ENCODE data around the gene COX6A2. TPM values are rescaled to one million over a fixed set of nuclear protein-coding genes. Genes with fewer than 3 reads are reported as not detected.
"Not testable (repeated sequence)": the region's sequence is repeated elsewhere in the genome, so short reads cannot be mapped to it uniquely, and the experiment has no call there.

The COX6A2 gene
- total RNA-seq, 1 experiment from 2014 or later: not detected

DNA sequence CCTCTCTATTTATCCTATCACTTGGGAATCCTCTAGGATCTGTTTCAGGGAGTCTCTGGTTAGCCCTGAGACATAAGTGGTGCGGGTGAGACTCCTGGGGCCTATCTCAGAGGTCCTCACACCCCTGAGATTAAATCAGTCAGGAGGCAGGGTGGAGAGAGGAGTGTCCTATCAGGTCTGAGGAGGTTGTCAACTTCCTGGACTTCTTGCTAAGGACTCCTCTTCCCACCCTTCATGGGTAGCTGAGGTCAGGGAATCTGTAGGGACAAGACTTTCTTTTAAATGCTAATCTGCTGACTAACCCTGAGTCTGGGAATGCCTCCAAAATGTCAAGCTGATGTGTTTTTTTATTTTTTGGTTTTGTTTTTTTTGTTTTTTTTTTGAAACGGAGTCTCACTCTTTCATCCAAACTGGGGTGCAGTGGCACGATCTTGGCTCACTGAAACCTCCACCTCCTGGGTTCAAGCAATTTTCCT lies 24.5 kb upstream of the COX6A2 start:
- peak; percentile 77 for DNase-seq
- Histone ChIP-seq H3K36me3 (peaks cover 27% of the 10 kb centered on the region), H3K9me3 (no peaks in the 10 kb centered on the region), H3K4me3 (no peak overlapping the region), H3K27me3 (no peaks in the 10 kb centered on the region)

DNA sequence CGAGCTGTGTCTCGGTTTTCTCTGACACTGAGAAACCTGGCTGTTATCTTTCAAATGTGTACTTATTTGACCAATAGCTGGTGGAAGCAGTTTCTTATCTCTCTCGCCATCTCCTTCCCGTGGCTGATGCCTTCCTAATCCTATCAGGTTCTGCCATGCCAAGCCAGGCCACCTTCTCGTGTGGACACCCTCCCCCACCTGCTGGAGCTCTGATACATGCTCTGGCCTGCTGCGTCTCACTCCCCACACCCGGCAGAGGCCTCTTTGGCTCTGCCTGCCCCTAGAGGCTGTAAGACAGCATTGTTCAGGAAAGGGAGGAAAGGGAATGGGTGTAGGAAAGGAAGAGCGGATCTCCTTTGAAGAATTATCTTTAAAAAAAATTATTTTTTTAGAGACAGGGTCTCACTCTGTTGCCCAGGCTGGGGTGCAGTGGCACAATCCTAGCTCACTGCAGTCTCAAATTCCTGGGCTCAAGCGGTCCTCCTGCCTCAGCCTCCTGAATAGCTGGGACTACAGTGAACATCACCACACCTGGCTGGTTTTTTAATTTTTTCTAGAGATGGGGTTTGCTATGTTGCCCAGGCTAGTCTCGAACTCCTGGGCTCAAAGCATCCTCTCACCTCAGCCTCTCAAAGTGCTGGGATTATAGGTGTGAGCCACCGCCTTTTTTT lies 23.7 kb upstream of the COX6A2 start:
- no peaks in the 10 kb centered on the region for H3K27me3 ChIP-seq
- DNase-seq: peak; percentile 81
- no peak overlapping the region for H3K4me3 ChIP-seq
- peaks cover 19% of the 10 kb centered on the region for H3K36me3 ChIP-seq
- H3K9me3 ChIP-seq: no peaks in the 10 kb centered on the region

DNA sequence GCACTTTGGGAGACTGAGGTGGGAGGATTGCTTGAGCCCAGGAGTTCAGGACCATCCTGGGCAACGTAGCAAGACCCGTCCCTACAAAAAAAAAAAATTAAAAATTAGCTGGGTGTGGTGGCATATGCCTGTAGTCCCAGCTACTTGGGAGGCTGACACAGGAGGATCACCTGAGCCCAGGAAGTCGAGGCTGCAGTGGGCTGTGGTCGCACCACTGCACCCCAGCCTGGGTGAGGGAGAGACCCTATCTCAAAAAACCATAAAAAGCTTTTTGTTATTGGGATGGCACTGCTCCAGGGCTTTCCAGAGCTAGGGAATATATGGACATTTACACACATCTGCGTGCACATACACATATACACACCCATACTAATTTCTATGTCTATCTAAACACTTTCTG lies 23.0 kb upstream of the COX6A2 start:
- Histone ChIP-seq H3K4me3 (no peak overlapping the region), H3K9me3 (no peaks in the 10 kb centered on the region), H3K36me3 (peaks cover 14% of the 10 kb centered on the region), H3K27me3 (no peaks in the 10 kb centered on the region)
- DNase-seq: no peak

DNA sequence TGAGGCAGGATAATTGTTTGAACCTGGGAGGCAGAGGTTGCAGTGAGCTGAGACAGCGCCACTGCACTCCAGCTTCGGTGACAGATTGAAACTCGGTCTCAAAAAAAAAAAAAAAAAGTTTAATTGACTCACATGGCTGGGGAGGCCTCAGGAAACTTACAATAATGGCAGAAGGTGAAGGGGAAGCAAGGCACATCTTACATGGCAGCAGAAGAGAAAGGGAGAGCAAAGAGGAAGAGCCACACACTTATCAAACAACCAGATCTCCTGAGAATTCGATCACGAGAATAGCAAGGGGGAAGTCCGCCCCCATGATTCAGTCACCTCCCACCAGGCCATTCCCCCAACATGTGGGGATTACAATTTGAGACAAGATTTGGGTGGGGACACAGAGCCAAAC lies 17.8 kb upstream of the COX6A2 start:
- H3K9me3 ChIP-seq, H3K36me3 ChIP-seq, H3K4me3 ChIP-seq, H3K27me3 ChIP-seq, DNase-seq: not testable (repeated sequence)

GRCh38 chr16:31441956-31442355 lies 13.8 kb upstream of the COX6A2 start:
- Histone ChIP-seq H3K36me3 (no peaks in the 10 kb centered on the region), H3K27me3 (no peaks in the 10 kb centered on the region), H3K4me3 (peak overlapping the region; percentile 66; the same call in 1 of the 2 replicates), H3K9me3 (no peaks in the 10 kb centered on the region)
- DNase-seq: no peak

- Histone ChIP-seq H3K27me3 (no peaks in the 10 kb centered on the region), H3K4me3 (no peak overlapping the region), H3K36me3 (no peaks in the 10 kb centered on the region), H3K9me3 (no peaks in the 10 kb centered on the region)
- DNase-seq: no peak
These were observed 12.5 kb upstream of the COX6A2 start for GRCh38 chr16:31440516-31441184.

DNA sequence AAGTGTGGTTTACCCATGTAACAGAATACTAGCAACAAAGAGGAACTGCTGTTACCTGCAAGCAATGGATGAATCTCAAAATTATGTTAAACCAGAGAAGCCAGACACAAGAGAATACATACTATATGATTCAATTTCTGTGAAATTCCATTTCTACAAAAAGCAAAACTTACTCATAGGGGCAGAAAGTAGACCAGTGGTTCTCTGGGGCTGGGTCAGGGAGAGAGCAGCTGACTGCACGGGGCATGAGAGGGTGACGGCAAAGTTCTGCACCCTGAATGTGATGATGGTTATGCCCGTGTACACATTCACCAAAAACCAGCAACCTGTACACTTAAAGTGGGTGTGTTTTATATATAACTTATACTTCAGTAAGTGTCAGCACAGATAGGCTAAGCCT lies 11.4 kb upstream of the COX6A2 start:
- Histone ChIP-seq H3K36me3 (no peaks in the 10 kb centered on the region), H3K4me3 (no peak overlapping the region), H3K9me3 (no peaks in the 10 kb centered on the region), H3K27me3 (no peaks in the 10 kb centered on the region)
- DNase-seq: no peak

DNA sequence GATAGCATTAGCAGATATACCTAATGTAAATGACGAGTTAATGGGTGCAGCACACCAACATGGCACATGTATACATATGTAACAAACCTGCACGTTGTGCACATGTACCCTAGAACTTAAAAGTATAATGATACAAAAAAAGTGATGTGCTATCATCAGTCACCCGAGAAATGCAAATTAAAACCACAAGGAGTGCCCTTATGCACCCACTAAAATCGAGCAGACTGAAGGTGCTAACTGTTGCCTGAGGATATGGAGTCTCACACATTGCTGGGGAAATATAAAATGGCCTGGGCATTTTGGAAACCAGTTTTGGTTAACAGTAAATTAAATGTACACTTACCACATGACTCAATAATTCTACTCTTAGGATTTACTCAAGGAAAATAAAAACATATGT lies 10.9 kb upstream of the COX6A2 start:
- not testable (repeated sequence) for H3K27me3 ChIP-seq, H3K36me3 ChIP-seq, DNase-seq, H3K4me3 ChIP-seq, H3K9me3 ChIP-seq

DNA sequence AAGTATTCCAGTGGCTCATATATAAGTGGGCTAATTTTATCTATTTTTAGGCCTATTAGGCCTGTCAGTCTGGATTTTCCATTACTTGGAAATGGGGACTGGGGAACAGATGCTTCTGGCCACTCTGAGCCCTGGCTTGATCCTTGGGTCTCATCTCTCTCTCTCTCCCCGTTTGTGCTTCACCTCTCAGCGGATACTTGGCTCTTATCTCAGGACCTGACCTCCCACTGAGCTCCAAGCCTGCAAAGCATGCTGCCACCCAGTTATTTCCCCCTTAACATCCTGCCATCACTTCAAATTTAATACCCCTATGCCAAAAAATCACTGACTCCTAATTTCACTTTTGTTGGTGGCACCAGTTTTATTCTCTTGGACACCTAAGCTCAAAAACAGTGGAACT lies 10.3 kb upstream of the COX6A2 start:
- no peak for DNase-seq
- Histone ChIP-seq H3K27me3 (no peaks in the 10 kb centered on the region), H3K36me3 (no peaks in the 10 kb centered on the region), H3K4me3 (no peak overlapping the region), H3K9me3 (no peaks in the 10 kb centered on the region)

- Histone ChIP-seq H3K36me3 (no peaks in the 10 kb centered on the region), H3K9me3 (no peaks in the 10 kb centered on the region)
- DNase-seq: no peak
These were observed 8.3 kb upstream of the COX6A2 start for GRCh38 chr16:31436221-31437045.

GRCh38 chr16:31435341-31436220 lies 7.4 kb upstream of the COX6A2 start:
- H3K9me3 ChIP-seq: no peaks in the 10 kb centered on the region
- H3K36me3 ChIP-seq: no peaks in the 10 kb centered on the region
- no peaks in the 10 kb centered on the region for H3K27me3 ChIP-seq
- no peak for DNase-seq
- no peak overlapping the region for H3K4me3 ChIP-seq

More at GRCh38 chr16:31436221-31437045, 8.3 kb upstream of the COX6A2 start:
- H3K4me3 ChIP-seq: no peak overlapping the region
- H3K27me3 ChIP-seq: no peaks in the 10 kb centered on the region

DNA sequence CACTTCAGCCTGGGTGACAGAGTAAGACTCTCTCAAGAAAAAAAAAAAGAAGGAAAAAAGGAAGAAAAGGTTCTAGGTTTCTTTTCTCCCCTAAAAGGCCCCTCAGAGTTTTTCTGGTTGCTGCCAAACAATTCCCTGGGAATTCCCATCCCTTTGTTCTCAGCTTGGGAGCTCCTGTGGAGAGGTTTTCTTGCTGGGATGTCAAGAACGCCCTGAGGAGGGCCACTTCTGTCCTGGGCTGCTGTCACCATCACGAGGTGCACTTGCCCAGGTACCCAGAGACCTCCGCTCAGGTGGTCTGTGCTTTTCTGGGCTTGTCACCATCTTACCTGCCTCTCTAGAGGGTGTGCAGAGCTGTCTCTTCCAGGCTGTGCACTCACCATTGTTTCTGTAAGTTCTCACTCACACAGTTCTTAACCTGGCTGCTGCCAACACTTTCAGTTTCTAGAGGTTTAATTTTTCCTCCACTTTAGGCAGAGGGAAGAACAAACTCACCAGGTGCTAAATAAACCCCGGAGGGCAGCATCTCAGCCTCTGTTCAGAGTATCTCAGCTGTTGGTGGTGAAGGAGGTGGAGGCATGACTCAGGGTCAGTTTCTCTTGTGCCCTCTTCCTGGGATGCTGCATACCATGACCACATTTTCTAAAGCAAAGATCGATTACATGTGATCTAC lies 2.4 kb upstream of the COX6A2 start:
- Histone ChIP-seq H3K9me3 (no peaks in the 10 kb centered on the region), H3K36me3 (no peaks in the 10 kb centered on the region), H3K4me3 (no peak overlapping the region), H3K27me3 (no peaks in the 10 kb centered on the region)
- DNase-seq: no peak

- Histone ChIP-seq H3K4me3 (no peak overlapping the region), H3K27me3 (no peaks in the 10 kb centered on the region), H3K9me3 (no peaks in the 10 kb centered on the region), H3K36me3 (no peaks in the 10 kb centered on the region)
- DNase-seq: no peak
These were observed 1.6 kb upstream of the COX6A2 start for GRCh38 chr16:31429796-31430195.

DNA sequence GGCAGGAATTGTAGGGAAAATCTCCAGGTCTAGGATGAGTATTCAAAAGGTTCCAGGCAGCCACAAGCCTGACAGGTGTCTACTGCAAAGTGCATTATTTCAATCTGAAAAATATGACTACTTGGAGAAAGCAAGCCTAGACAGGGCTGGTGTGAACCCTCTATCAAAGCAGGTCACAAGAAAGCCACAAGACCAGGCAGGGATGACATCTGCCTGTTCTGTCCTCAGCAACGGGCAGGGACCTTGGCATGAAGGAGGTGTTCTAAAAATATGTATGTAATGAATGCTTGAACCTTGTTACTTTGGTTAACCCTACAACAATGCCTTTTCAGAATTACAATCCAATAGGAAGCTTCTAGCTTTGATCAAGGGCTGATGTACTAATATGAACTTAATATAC lies 1.2 kb upstream of the COX6A2 start:
- no peak for DNase-seq
- H3K27me3 ChIP-seq: no peaks in the 10 kb centered on the region
- no peak overlapping the region for H3K4me3 ChIP-seq
- no peaks in the 10 kb centered on the region for H3K9me3 ChIP-seq
- H3K36me3 ChIP-seq: no peaks in the 10 kb centered on the region

DNA sequence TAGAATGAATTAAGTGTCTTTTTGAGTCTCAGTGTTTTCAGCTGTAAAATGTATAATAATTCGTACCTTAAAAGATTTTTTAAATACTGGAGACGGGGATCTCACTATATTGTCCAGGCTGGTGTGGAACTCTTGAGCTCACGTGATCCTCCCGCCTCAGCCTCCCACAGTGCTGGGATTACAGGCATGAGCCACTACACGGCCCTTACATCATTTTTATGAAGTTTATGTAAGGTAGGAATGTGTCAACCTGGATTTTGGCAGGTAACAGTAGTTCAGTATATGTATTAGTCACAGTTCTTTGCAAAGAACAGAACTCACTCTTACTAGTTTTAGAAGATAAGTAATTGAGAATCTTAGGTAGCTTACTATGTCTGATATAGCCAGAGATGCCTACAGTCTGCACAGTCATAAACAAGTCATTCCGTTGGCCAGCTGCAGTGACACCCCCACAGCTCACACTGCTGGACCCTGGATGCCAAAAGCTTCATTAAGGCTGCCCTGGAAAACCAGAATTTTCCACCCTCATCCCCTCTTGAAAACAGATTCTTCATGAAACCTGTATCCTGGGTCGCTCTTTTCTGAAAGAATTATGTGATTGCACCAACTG lies 583 bp upstream of the COX6A2 start:
- Histone ChIP-seq H3K9me3 (no peaks in the 10 kb centered on the region), H3K27me3 (no peaks in the 10 kb centered on the region), H3K4me3 (no peak overlapping the region), H3K36me3 (no peaks in the 10 kb centered on the region)
- DNase-seq: no peak
